ENCODE data around the gene CCL23.

CCL23 gene

GRCh38 chr17:35968520-35969054, 49.2 kb downstream of the CCL23 start:
- Histone ChIP-seq H3K27me3 (ENCODE audit: control insufficient read depth, insufficient read depth, low read length) (no peaks in the 10 kb centered on the region), H3K36me3 (ENCODE audit: control insufficient read depth, insufficient read depth, low read length) (no peaks in the 10 kb centered on the region), H3K4me1 (ENCODE audit: control insufficient read depth, insufficient read depth, low read length) (no peaks in the 10 kb centered on the region), H3K9ac (ENCODE audit: low read depth, low read length) (no peak overlapping the region), H3K27ac (ENCODE audit: low read depth, low read length) (no peak overlapping the region), H3K4me3 (ENCODE audit: low read depth, low read length) (no peak overlapping the region), H3K9me3 (ENCODE audit: control insufficient read depth, insufficient read depth, low read length) (no peaks in the 10 kb centered on the region)

- no peaks in the 10 kb centered on the region for H3K9me3 ChIP-seq (ENCODE audit: control insufficient read depth, insufficient read depth, low read length)
- H3K27me3 ChIP-seq (ENCODE audit: control insufficient read depth, insufficient read depth, low read length) = no peaks in the 10 kb centered on the region
- no peaks in the 10 kb centered on the region for H3K4me1 ChIP-seq (ENCODE audit: control insufficient read depth, insufficient read depth, low read length)
- no peak overlapping the region for H3K27ac ChIP-seq (ENCODE audit: low read depth, low read length)
- no peak overlapping the region for H3K4me3 ChIP-seq (ENCODE audit: low read depth, low read length)
- no peaks in the 10 kb centered on the region for H3K36me3 ChIP-seq (ENCODE audit: control insufficient read depth, insufficient read depth, low read length)
- H3K9ac ChIP-seq (ENCODE audit: low read depth, low read length) = no peak overlapping the region
Observed at GRCh38 chr17:35965272-35965671, 52.5 kb downstream of the CCL23 start.

GRCh38 chr17:35963663-35964062, 54.1 kb downstream of the CCL23 start:
- Histone ChIP-seq H3K4me1 (ENCODE audit: control insufficient read depth, insufficient read depth, low read length) (no peaks in the 10 kb centered on the region), H3K9ac (ENCODE audit: low read depth, low read length) (no peak overlapping the region), H3K4me3 (ENCODE audit: low read depth, low read length) (no peak overlapping the region), H3K9me3 (ENCODE audit: control insufficient read depth, insufficient read depth, low read length) (no peaks in the 10 kb centered on the region), H3K27ac (ENCODE audit: low read depth, low read length) (no peak overlapping the region), H3K36me3 (ENCODE audit: control insufficient read depth, insufficient read depth, low read length) (no peaks in the 10 kb centered on the region), H3K27me3 (ENCODE audit: control insufficient read depth, insufficient read depth, low read length) (no peaks in the 10 kb centered on the region)
